Measurements from ENCODE around the gene LGMN. TPM values are rescaled to one million over a fixed set of nuclear protein-coding genes. Genes with fewer than 3 reads are reported as not detected.

Gene LGMN
- total and polyA plus RNA-seq, 4 experiments from 2014 or later: 9.6 to 14.0 (median 12.3) TPM

- intact Hi-C loops (cut with micrococcal nuclease): no loop called here
- no peak overlapping the region for H3K4me3 ChIP-seq (ENCODE audit: low read length in 2 of 2)
- Mint-ChIP-seq H3K27ac (peak overlapping the region; percentile 19 to 97 (median 78)), H3K36me3 (peaks cover 74 to 91% of the 10 kb centered on the region in 2 donors), H3K9me3 (no peaks in the 10 kb centered on the region), H3K27me3 (no peaks in the 10 kb centered on the region), H3K4me1 (peaks cover 53 to 93% (median 76%) of the 10 kb centered on the region in 4 donors), H3K4me3 (peak overlapping the region in 3 of 8 donors; percentile 12 to 55 (median 20))
- CTCF ChIA-PET (ENCODE audit: partially characterized antibody): no interaction called here
- peaks cover 72% of the 10 kb centered on the region for H3K4me1 ChIP-seq (ENCODE audit: insufficient read depth, low read length)
- peaks cover 55% of the 10 kb centered on the region for H3K36me3 ChIP-seq (ENCODE audit: insufficient read depth, low read length)
- no peak overlapping the region for H3K27ac ChIP-seq (ENCODE audit: low read depth, low read length)
- DNase-seq: no peak
- no peaks in the 10 kb centered on the region for H3K9me3 ChIP-seq (ENCODE audit: control insufficient read depth in 1 of 2, low read length in 2 of 2)
- no peaks in the 10 kb centered on the region for H3K27me3 ChIP-seq (ENCODE audit: insufficient read depth, low read length)
- POLR2A ChIA-PET (ENCODE audit: partially characterized antibody): no interaction called here
Measured at GRCh38 chr14:92660571-92660970, 87.9 kb downstream of the LGMN start.

- Histone ChIP-seq H3K4me1 (ENCODE audit: insufficient read depth, low read length) (peaks cover 78% of the 10 kb centered on the region), H3K36me3 (ENCODE audit: insufficient read depth, low read length) (peaks cover 59% of the 10 kb centered on the region), H3K27ac (ENCODE audit: low read depth, low read length) (no peak overlapping the region), H3K9me3 (ENCODE audit: control insufficient read depth in 1 of 2, low read length in 2 of 2) (no peaks in the 10 kb centered on the region), H3K27me3 (ENCODE audit: insufficient read depth, low read length) (no peaks in the 10 kb centered on the region), H3K4me3 (ENCODE audit: low read length in 2 of 2) (no peak overlapping the region)
- intact Hi-C loops (cut with micrococcal nuclease): no loop called here
- Mint-ChIP-seq H3K9me3 (no peaks in the 10 kb centered on the region), H3K36me3 (peaks cover 76 to 93% of the 10 kb centered on the region in 2 donors), H3K27ac (peak overlapping the region; percentile 64 to 97 (median 85)), H3K27me3 (no peaks in the 10 kb centered on the region), H3K4me1 (peaks cover 56 to 96% (median 79%) of the 10 kb centered on the region in 4 donors), H3K4me3 (peak overlapping the region in 4 of 8 donors; percentile 12 to 55 (median 36))
- no peak for DNase-seq
- POLR2A ChIA-PET (ENCODE audit: partially characterized antibody): interaction anchor here (0.7 to 1.3 kb wide), 2 partner anchors 45 to 47 kb away, joined by 3 to 4 read pairs; no protein-coding TSS in a partner anchor
- CTCF ChIA-PET (ENCODE audit: partially characterized antibody): interaction anchor here (1.2 to 1.7 kb wide), 2 partner anchors 10 to 26 kb away, joined by 3 to 6 read pairs; no protein-coding TSS in a partner anchor
Measured at GRCh38 chr14:92659765-92660561, 88.5 kb downstream of the LGMN start.

- peaks cover 54 to 96% (median 77%) of the 10 kb centered on the region in 4 donors for H3K4me1 Mint-ChIP-seq
- intact Hi-C loops (cut with micrococcal nuclease): no loop called here
- H3K9me3 Mint-ChIP-seq: no peaks in the 10 kb centered on the region
- Histone ChIP-seq H3K9me3 (ENCODE audit: control insufficient read depth in 1 of 2, low read length in 2 of 2) (no peaks in the 10 kb centered on the region), H3K4me1 (ENCODE audit: insufficient read depth, low read length) (peaks cover 83% of the 10 kb centered on the region), H3K27me3 (ENCODE audit: insufficient read depth, low read length) (no peaks in the 10 kb centered on the region), H3K36me3 (ENCODE audit: insufficient read depth, low read length) (peaks cover 55% of the 10 kb centered on the region), H3K4me3 (ENCODE audit: low read length in 2 of 2) (no peak overlapping the region), H3K27ac (ENCODE audit: low read depth, low read length) (no peak overlapping the region)
- H3K27ac Mint-ChIP-seq: peak overlapping the region; percentile 43 to 97 (median 85)
- DNase-seq: no peak
- H3K36me3 Mint-ChIP-seq: peaks cover 73 to 89% of the 10 kb centered on the region in 2 donors
- H3K27me3 Mint-ChIP-seq: no peaks in the 10 kb centered on the region
- POLR2A ChIA-PET (ENCODE audit: partially characterized antibody): interaction anchor here (1.3 kb wide), 1 partner anchor 45 kb away, joined by 4 read pairs; no protein-coding TSS in a partner anchor
- CTCF ChIA-PET (ENCODE audit: partially characterized antibody): interaction anchor here (0.7 to 1.7 kb wide), 4 partner anchors 11 to 45 kb away, joined by 3 to 6 read pairs (median 3); no protein-coding TSS in a partner anchor
- peak overlapping the region in 7 of 8 donors; percentile 13 to 64 (median 45) for H3K4me3 Mint-ChIP-seq
Measured at GRCh38 chr14:92658684-92659083, 89.7 kb downstream of the LGMN start.

DNA sequence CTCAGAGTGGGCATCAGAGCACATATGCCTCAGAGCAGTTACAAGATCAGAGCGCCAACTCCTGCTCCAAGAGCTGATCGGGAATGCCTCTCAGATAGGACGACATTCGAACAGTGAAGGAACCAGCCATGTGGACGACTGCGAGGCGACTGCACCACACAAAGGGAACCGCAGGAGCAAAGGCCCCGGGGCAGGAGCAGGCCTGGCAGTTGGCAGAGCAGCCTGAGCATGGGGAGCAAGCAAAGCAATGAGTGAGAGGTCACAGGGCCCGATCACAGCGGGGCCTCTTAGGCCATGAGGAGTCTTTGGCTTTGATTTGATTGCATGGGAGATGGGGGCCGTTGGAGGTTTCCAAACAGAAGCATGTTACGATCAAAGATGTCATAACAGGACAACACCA lies 90.3 kb downstream of the LGMN start:
- Mint-ChIP-seq H3K4me1 (peaks cover 55 to 98% (median 78%) of the 10 kb centered on the region in 4 donors), H3K27me3 (no peaks in the 10 kb centered on the region), H3K27ac (peak overlapping the region; percentile 43 to 97 (median 85)), H3K4me3 (peak overlapping the region in 6 of 8 donors; percentile 10 to 84 (median 36)), H3K36me3 (peaks cover 72 to 89% of the 10 kb centered on the region in 2 donors), H3K9me3 (no peaks in the 10 kb centered on the region)
- H3K4me3 ChIP-seq (ENCODE audit: low read length in 2 of 2): no peak overlapping the region
- DNase-seq: no peak
- no peaks in the 10 kb centered on the region for H3K27me3 ChIP-seq (ENCODE audit: insufficient read depth, low read length)
- intact Hi-C loops (cut with micrococcal nuclease): no loop called here
- ChIA-PET POLR2A (ENCODE audit: partially characterized antibody) (no interaction called here), CTCF (ENCODE audit: partially characterized antibody) (interaction anchor here (0.7 to 1.7 kb wide), 3 partner anchors 25 to 45 kb away, joined by 3 to 6 read pairs (median 3); no protein-coding TSS in a partner anchor)
- no peak overlapping the region for H3K27ac ChIP-seq (ENCODE audit: low read depth, low read length)
- H3K36me3 ChIP-seq (ENCODE audit: insufficient read depth, low read length): peaks cover 50% of the 10 kb centered on the region
- no peaks in the 10 kb centered on the region for H3K9me3 ChIP-seq (ENCODE audit: control insufficient read depth in 1 of 2, low read length in 2 of 2)
- H3K4me1 ChIP-seq (ENCODE audit: insufficient read depth, low read length): peaks cover 83% of the 10 kb centered on the region

- Histone ChIP-seq H3K27me3 (ENCODE audit: insufficient read depth, low read length) (no peaks in the 10 kb centered on the region), H3K4me1 (ENCODE audit: insufficient read depth, low read length) (peaks cover 82% of the 10 kb centered on the region), H3K9me3 (ENCODE audit: control insufficient read depth in 1 of 2, low read length in 2 of 2) (no peaks in the 10 kb centered on the region), H3K36me3 (ENCODE audit: insufficient read depth, low read length) (peaks cover 49% of the 10 kb centered on the region), H3K27ac (ENCODE audit: low read depth, low read length) (peak overlapping the region; percentile 27), H3K4me3 (ENCODE audit: low read length in 2 of 2) (no peak overlapping the region)
- Mint-ChIP-seq H3K9me3 (no peaks in the 10 kb centered on the region), H3K4me1 (peaks cover 54 to 96% (median 77%) of the 10 kb centered on the region in 4 donors), H3K27me3 (no peaks in the 10 kb centered on the region), H3K4me3 (peak overlapping the region; percentile 19 to 99 (median 82)), H3K27ac (peak overlapping the region; percentile 76 to 97 (median 91)), H3K36me3 (peaks cover 69 to 87% of the 10 kb centered on the region in 2 donors)
- ChIA-PET POLR2A (ENCODE audit: partially characterized antibody) (interaction anchor here (1.4 kb wide), 1 partner anchor 43 kb away, joined by 5 read pairs; no protein-coding TSS in a partner anchor), CTCF (ENCODE audit: partially characterized antibody) (interaction anchor here (0.7 to 1.5 kb wide), 2 partner anchors 44 to 54 kb away, joined by 3 read pairs; no protein-coding TSS in a partner anchor)
- intact Hi-C loops (cut with micrococcal nuclease): no loop called here
- DNase-seq: no peak
Measured at GRCh38 chr14:92657457-92658142, 90.8 kb downstream of the LGMN start.

DNA sequence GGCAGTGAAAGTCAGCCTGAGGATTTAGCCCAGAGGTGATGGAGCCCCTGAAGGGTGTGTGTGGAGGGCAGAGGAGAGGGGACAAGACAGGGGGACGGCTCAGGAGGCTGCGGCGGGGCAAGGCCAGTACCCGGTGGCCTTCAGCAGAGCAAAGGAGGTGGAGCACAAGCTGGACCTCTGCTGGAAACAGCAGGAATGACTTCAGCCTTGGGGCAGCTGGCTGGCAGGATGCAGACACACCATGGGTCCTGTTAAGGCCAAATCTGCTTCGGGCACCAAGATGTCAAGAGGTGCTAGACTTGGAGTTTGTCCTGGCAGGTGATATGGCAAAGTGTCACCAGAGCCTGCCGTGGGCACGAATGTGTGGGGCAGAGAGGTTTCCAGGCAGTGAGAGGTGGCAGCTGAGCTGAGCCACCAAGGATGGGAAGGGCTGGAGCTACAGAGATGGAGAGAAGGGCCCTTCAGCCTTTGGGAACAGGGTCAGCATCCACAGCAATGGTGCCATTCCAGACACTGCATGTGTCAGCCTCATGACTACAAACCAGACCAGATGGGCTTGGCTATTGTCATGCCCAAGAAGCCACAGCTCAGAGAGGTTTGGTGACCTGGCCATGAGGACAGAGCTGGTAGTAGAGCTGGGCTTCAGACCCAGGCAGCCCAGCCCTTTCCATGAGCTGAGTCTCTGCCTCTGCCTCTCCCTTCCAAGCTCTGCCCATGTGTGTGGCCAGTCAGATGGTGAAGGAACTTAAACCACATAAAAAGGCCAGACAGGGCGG lies 91.9 kb downstream of the LGMN start:
- no peaks in the 10 kb centered on the region for H3K9me3 Mint-ChIP-seq
- Histone ChIP-seq H3K36me3 (ENCODE audit: insufficient read depth, low read length) (peaks cover 42% of the 10 kb centered on the region), H3K9me3 (ENCODE audit: control insufficient read depth in 1 of 2, low read length in 2 of 2) (no peaks in the 10 kb centered on the region), H3K4me3 (ENCODE audit: low read length in 2 of 2) (peak overlapping the region in 1 of 2 donors; percentile 23), H3K27ac (ENCODE audit: low read depth, low read length) (peak overlapping the region; percentile 36), H3K4me1 (ENCODE audit: insufficient read depth, low read length) (peaks cover 75% of the 10 kb centered on the region), H3K27me3 (ENCODE audit: insufficient read depth, low read length) (no peaks in the 10 kb centered on the region)
- H3K4me1 Mint-ChIP-seq: peaks cover 51 to 94% (median 68%) of the 10 kb centered on the region in 4 donors
- peak overlapping the region; percentile 91 to 97 (median 92) for H3K27ac Mint-ChIP-seq
- no peak for DNase-seq
- intact Hi-C loops (cut with micrococcal nuclease): no loop called here
- ChIA-PET CTCF (ENCODE audit: partially characterized antibody) (interaction anchor here (1.5 kb wide), 2 partner anchors 43 to 53 kb away, joined by 3 to 6 read pairs; no protein-coding TSS in a partner anchor), POLR2A (ENCODE audit: partially characterized antibody) (interaction anchor here (0.7 to 1.4 kb wide), 5 partner anchors 10 to 71 kb away, joined by 3 to 5 read pairs (median 3); no protein-coding TSS in a partner anchor)
- H3K36me3 Mint-ChIP-seq: peaks cover 62 to 86% of the 10 kb centered on the region in 2 donors
- H3K27me3 Mint-ChIP-seq: no peaks in the 10 kb centered on the region
- peak overlapping the region; percentile 77 to 99 (median 86) for H3K4me3 Mint-ChIP-seq

Data from CD4-positive, alpha-beta memory T cell (primary cell).